IMR-90 (cell line): Measurements from ENCODE around the gene SLIT3. TPM values are rescaled to one million over a fixed set of nuclear protein-coding genes. Genes with fewer than 3 reads are reported as not detected.

ENCODE experiments used
- ATAC-seq: fragments of 200-7000 bp; cut with Tn5 transposase; 2 replicates; pipeline ENCODE4 v1.9.1; 2020; ENCODE audit warnings: low read depth, mild to moderate bottlenecking, moderate library complexity
- BruUV-seq: library from RNA; stranded (reverse); fragments of 400-500 nt; replicated peaks from 2 replicates; lab custom pipeline; 2021; lab: Mats Ljungman, UMichigan
- CTCF ChIA-PET: fragments of 300-600 bp; formaldehyde crosslinking; extraction: SDS; loops from one replicate; lab custom pipeline; 2021; ENCODE audit warnings: antibody characterized with exemption; lab: Yijun Ruan, JAX
- POLR2A ChIA-PET: fragments of 300-600 bp; sonication (Branson Sonifier 250); formaldehyde crosslinking; loops from one replicate; lab custom pipeline; 2022; ENCODE audit warnings: antibody characterized with exemption; ENCODE audit not compliant: unreplicated experiment; lab: Charles Lee
- DNase-seq: peaks from one replicate; pipeline ENCODE4 v3.0.0; 2013
- H2AFZ ChIP-seq: replicated peaks from 2 replicates; pipeline ENCODE3; 2013; ENCODE audit warnings: low read length, mild to moderate bottlenecking; ENCODE audit not compliant: poor library complexity
- H2AK5ac ChIP-seq: 2 replicates; pipeline ENCODE4 v1.6.1; 2013; ENCODE audit warnings: low read depth, low read length, inconsistent platforms
- H2AK9ac ChIP-seq: replicated peaks from 2 replicates; pipeline ENCODE3; 2013; ENCODE audit warnings: mild to moderate bottlenecking, low read depth, low read length, moderate library complexity; ENCODE audit not compliant: poor library complexity
- H2BK120ac ChIP-seq: 2 replicates; pipeline ENCODE4 v1.6.1; 2013; ENCODE audit warnings: low read depth, low read length, inconsistent platforms
- H2BK15ac ChIP-seq: 3 replicates; pipeline ENCODE4 v1.6.1; 2013; ENCODE audit warnings: low read depth, low read length, inconsistent platforms
- H2BK20ac ChIP-seq: 2 replicates; pipeline ENCODE4 v1.6.1; 2013; ENCODE audit warnings: low read depth, mild to moderate bottlenecking, inconsistent platforms, low read length, moderate library complexity
- H2BK5ac ChIP-seq: 2 replicates; pipeline ENCODE4 v1.6.1; 2013; ENCODE audit warnings: mild to moderate bottlenecking, low read depth, low read length, inconsistent platforms; ENCODE audit not compliant: poor library complexity, severe bottlenecking
- H3K14ac ChIP-seq: replicated peaks from 2 replicates; pipeline ENCODE4 v1.6.1; 2013; ENCODE audit warnings: low read depth, low read length, inconsistent platforms
- H3K18ac ChIP-seq: 2 replicates; pipeline ENCODE4 v1.6.1; 2013; ENCODE audit warnings: low read depth, low read length, control low read depth
- H3K23ac ChIP-seq: 2 replicates; pipeline ENCODE4 v1.6.1; 2013; ENCODE audit warnings: low read depth, low read length, inconsistent platforms
- H3K27ac ChIP-seq: 2 replicates; pipeline ENCODE4 v1.5.1; 2013; ENCODE audit warnings: mild to moderate bottlenecking, control low read depth, low read length; ENCODE audit not compliant: insufficient read depth
- H3K27me3 ChIP-seq: 2 replicates; pipeline ENCODE4 v1.6.1; 2013; ENCODE audit warnings: low read length; ENCODE audit not compliant: control insufficient read depth, insufficient read depth
- H3K36me3 ChIP-seq: 2 replicates; pipeline ENCODE4 v1.6.1; 2013; ENCODE audit warnings: low read length, mixed read lengths; ENCODE audit not compliant: control insufficient read depth, insufficient read depth
- H3K4ac ChIP-seq: 2 replicates; pipeline ENCODE4 v1.6.1; 2013; ENCODE audit warnings: low read depth, low read length, inconsistent platforms
- H3K4me1 ChIP-seq: 2 replicates; pipeline ENCODE4 v1.6.1; 2013; ENCODE audit warnings: low read length, mixed read lengths; ENCODE audit not compliant: control insufficient read depth, insufficient read depth
- H3K4me2 ChIP-seq: 2 replicates; pipeline ENCODE4 v1.6.1; 2013; ENCODE audit warnings: low read depth, mild to moderate bottlenecking, control low read depth, low read length, moderate library complexity
- H3K4me3 ChIP-seq: 2 replicates; pipeline ENCODE4 v1.5.1; 2013; ENCODE audit warnings: low read depth, mild to moderate bottlenecking, control low read depth, low read length, moderate library complexity; ENCODE audit not compliant: insufficient read depth
- H3K56ac ChIP-seq: 2 replicates; pipeline ENCODE4 v1.6.1; 2013; ENCODE audit warnings: low read length, inconsistent platforms; ENCODE audit not compliant: insufficient read depth; ENCODE audit errors: extremely low read depth
- H3K79me1 ChIP-seq, 2 experiments: 2 replicates each; pipeline ENCODE4 v1.6.1; 2013; ENCODE audit warnings: low read length in 2 of 2, inconsistent platforms in 1 of 2, low read depth in 1 of 2
- H3K9ac ChIP-seq: 2 replicates; pipeline ENCODE4 v1.6.1; 2013; ENCODE audit warnings: low read depth, low read length, control low read depth
- H3K9me1 ChIP-seq: 2 replicates; pipeline ENCODE4 v1.6.1; 2013; ENCODE audit warnings: low read length, inconsistent platforms; ENCODE audit not compliant: insufficient read depth
- H3K9me3 ChIP-seq: 2 replicates; pipeline ENCODE4 v1.6.1; 2013; ENCODE audit warnings: low read length; ENCODE audit not compliant: control insufficient read depth, insufficient read depth
- H4K20me1 ChIP-seq: 2 replicates; pipeline ENCODE4 v1.6.1; 2013; ENCODE audit warnings: low read length, inconsistent platforms; ENCODE audit not compliant: insufficient read depth
- H4K5ac ChIP-seq: 2 replicates; pipeline ENCODE4 v1.6.1; 2013; ENCODE audit warnings: mild to moderate bottlenecking, low read depth, low read length, control low read depth
- H4K8ac ChIP-seq, 2 experiments: 2 replicates each; pipeline ENCODE4 v1.6.1; 2013; ENCODE audit warnings: low read depth in 2 of 2, low read length in 2 of 2, control low read depth in 1 of 2, inconsistent platforms in 1 of 2
- H4K91ac ChIP-seq: 2 replicates; pipeline ENCODE4 v1.6.1; 2013; ENCODE audit warnings: low read depth, low read length, inconsistent platforms; ENCODE audit not compliant: insufficient read depth
- RFX5 ChIP-seq: IDR thresholded peaks from 2 replicates; pipeline ENCODE4 v1.8.0; 2012; ENCODE audit warnings: low read depth, mild to moderate bottlenecking, low read length, moderate library complexity
- WGBS, 2 experiments: methylation state at CpG; one replicate each; pipeline versions ENCODE4 v1.1.5 to v1.1.7; 2013; ENCODE audit warnings: missing lambda C conversion rate in 2 of 2; ENCODE audit not compliant: insufficient read length in 1 of 2; ENCODE audit errors: extremely low coverage in 2 of 2; 5-methylcytosine and 5-hydroxymethylcytosine counted together
- dilution Hi-C: fragments of 300-500 bp; cut with HindIII; formaldehyde crosslinking; loops from one replicate; pipeline ENCODE4 v1.14.3; 2018; ENCODE audit warnings: low sequenced_read_pairs; ENCODE audit not compliant: unreplicated experiment
- in situ Hi-C: fragments of 300-500 bp; cut with MboI; formaldehyde crosslinking; loops from 3 replicates; pipeline ENCODE4 v1.14.3; 2019; ENCODE audit warnings: low sequenced_read_pairs, inconsistent platforms, mixed read lengths
- intact Hi-C: fragments of 100-400 bp; cut with micrococcal nuclease; formaldehyde crosslinking; loops from 2 replicates; pipeline ENCODE4 v1.10.0; 2022
- polyA plus RNA-seq, 3 experiments: library from polyadenylated mRNA; depleted of rRNA; stranded (reverse); fragments of >200 nt; gene quantifications; 2 replicates each; pipeline ENCODE4 v1.2.3, GENCODE V29; 2012; ENCODE audit warnings: low replicate concordance in 1 of 3
- total RNA-seq: library from RNA; depleted of rRNA; stranded (reverse); fragments of >200 nt; gene quantifications from 2 replicates; pipeline ENCODE4 v1.2.3, GENCODE V29; 2012

Gene SLIT3
- total and polyA plus RNA-seq, 2 of the 4 experiments (the other 2 are of a cell fraction): 0.18 to 0.50 TPM

GRCh38 chr5:169173372-169173771, 127.6 kb downstream of the SLIT3 start:
- POLR2A ChIA-PET: no interaction called here
- Histone ChIP-seq H3K4ac (no peak overlapping the region), H3K14ac (no peak overlapping the region), H3K9me1 (no peaks in the 10 kb centered on the region), H3K27me3 (no peaks in the 10 kb centered on the region), H2AK5ac (no peak overlapping the region), H3K36me3 (no peaks in the 10 kb centered on the region), H2BK20ac (no peak overlapping the region), H3K4me3 (no peak overlapping the region), H2AK9ac (no peak overlapping the region), H4K5ac (no peak overlapping the region), H3K79me1 (no peaks in the 10 kb centered on the region), H2BK15ac (no peak overlapping the region), H3K4me1 (no peaks in the 10 kb centered on the region), H2AFZ (no peak overlapping the region), H2BK5ac (no peak overlapping the region), H3K23ac (no peak overlapping the region), H3K18ac (no peak overlapping the region), H3K4me2 (no peak overlapping the region), H2BK120ac (no peak overlapping the region), H3K9me3 (peaks cover 5% of the 10 kb centered on the region; the same call in 1 of the 2 replicates), H4K20me1 (no peaks in the 10 kb centered on the region), H3K27ac (no peak overlapping the region), H4K8ac (no peak overlapping the region), H3K9ac (no peak overlapping the region), H4K91ac (no peak overlapping the region), H3K56ac (no peak overlapping the region)
- intact Hi-C loops: no loop called here
- no peak for DNase-seq
- CTCF ChIA-PET: no interaction called here
- no CpG with 5 or more reads among the region's 6 CpGs for WGBS, 2 experiments
- dilution Hi-C loops: no loop called here
- BruUV-seq: no TSS peak
- no peak for ATAC-seq
- no peak for TF ChIP-seq RFX5
- in situ Hi-C loops: no loop called here
